Measurements from ENCODE around the gene RTN4IP1.

DNA sequence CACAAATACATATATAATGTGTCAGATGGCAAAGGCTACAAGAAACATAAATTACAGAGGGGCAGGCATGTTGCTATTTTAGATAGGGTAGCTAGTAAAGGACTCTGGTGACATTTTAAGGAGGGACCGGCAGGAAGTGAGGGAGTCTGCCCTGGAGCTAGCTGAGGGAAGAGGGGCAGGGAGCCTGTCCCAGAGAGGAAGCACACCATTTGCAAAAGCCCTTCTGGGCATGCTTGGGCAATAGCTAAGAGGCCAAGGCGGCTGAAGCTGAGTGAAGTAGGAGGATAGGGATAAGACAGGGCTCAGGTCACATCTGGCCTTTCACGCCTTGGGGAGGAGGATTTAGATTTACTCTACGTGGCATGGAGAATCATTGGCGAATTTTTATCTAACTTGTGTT is 96.2 kb downstream of the RTN4IP1 start:
- TF ChIP-seq, protein P1, sequence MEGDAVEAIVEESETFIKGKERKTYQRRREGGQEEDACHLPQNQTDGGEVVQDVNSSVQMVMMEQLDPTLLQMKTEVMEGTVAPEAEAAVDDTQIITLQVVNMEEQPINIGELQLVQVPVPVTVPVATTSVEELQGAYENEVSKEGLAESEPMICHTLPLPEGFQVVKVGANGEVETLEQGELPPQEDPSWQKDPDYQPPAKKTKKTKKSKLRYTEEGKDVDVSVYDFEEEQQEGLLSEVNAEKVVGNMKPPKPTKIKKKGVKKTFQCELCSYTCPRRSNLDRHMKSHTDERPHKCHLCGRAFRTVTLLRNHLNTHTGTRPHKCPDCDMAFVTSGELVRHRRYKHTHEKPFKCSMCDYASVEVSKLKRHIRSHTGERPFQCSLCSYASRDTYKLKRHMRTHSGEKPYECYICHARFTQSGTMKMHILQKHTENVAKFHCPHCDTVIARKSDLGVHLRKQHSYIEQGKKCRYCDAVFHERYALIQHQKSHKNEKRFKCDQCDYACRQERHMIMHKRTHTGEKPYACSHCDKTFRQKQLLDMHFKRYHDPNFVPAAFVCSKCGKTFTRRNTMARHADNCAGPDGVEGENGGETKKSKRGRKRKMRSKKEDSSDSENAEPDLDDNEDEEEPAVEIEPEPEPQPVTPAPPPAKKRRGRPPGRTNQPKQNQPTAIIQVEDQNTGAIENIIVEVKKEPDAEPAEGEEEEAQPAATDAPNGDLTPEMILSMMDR (IDR thresholded peaks at IDR 0.05), result no peak
- no peak for TF ChIP-seq POLR2A (IDR thresholded peaks at IDR 0.05)
